ENCODE measurements around the gene CNOT11.

GRCh38 chr2:101282980-101283379 lies 30.3 kb downstream of the CNOT11 start:
- TF ChIP-seq CTCF (optimal IDR thresholded peaks at IDR 0.05 in 1 of 3, IDR thresholded peaks at IDR 0.05 in 1 of 3, conservative IDR thresholded peaks at IDR 0.05 in 1 of 3; ENCODE audit: extremely low read depth in 1 of 3, insufficient read depth in 2 of 3, low read length in 3 of 3) (no peak), EZH2 (IDR thresholded peaks at IDR 0.05; ENCODE audit: low read length) (no peak)

All from keratinocyte (primary cell).